IPS-20b (cell line): Measurements from ENCODE around the gene SPATS2L.

Experiments used
- H3K27ac ChIP-seq: one replicate; pipeline ENCODE4 v1.5.1; 2013; ENCODE audit warnings: low read length
- H3K27me3 ChIP-seq: 2 replicates; pipeline ENCODE4 v1.6.1; 2013; ENCODE audit warnings: mild to moderate bottlenecking, low read length, inconsistent platforms; ENCODE audit not compliant: insufficient read depth
- H3K36me3 ChIP-seq: 2 replicates; pipeline ENCODE4 v1.6.1; 2013; ENCODE audit warnings: low read depth, mild to moderate bottlenecking, inconsistent platforms, low read length, moderate library complexity; ENCODE audit not compliant: insufficient read depth
- H3K4me1 ChIP-seq: 2 replicates; pipeline ENCODE4 v1.6.1; 2013; ENCODE audit warnings: mild to moderate bottlenecking, control low read depth, inconsistent platforms, low read length, moderate library complexity; ENCODE audit not compliant: insufficient read depth
- H3K4me3 ChIP-seq: 2 replicates; pipeline ENCODE4 v1.5.1; 2013; ENCODE audit warnings: mild to moderate bottlenecking, low read length, inconsistent platforms
- H3K9ac ChIP-seq: 2 replicates; pipeline ENCODE4 v1.6.1; 2013; ENCODE audit warnings: low read depth, mild to moderate bottlenecking, inconsistent platforms, low read length, moderate library complexity
- H3K9me3 ChIP-seq: 2 replicates; pipeline ENCODE4 v1.6.1; 2013; ENCODE audit warnings: mild to moderate bottlenecking, low read depth, low read length, inconsistent platforms; ENCODE audit not compliant: insufficient read depth

The SPATS2L gene

GRCh38 chr2:200373231-200373630, 66.7 kb downstream of the SPATS2L start:
- Histone ChIP-seq H3K9me3 (no peaks in the 10 kb centered on the region), H3K4me3 (no peak overlapping the region), H3K4me1 (peaks cover 34% of the 10 kb centered on the region), H3K27me3 (no peaks in the 10 kb centered on the region), H3K36me3 (peaks cover 15% of the 10 kb centered on the region; the same call in 1 of the 2 replicates), H3K27ac (no peak overlapping the region), H3K9ac (no peak overlapping the region)

GRCh38 chr2:200373973-200374416, 67.5 kb downstream of the SPATS2L start:
- no peak overlapping the region for H3K4me3 ChIP-seq
- H3K9ac ChIP-seq = no peak overlapping the region
- no peak overlapping the region for H3K27ac ChIP-seq

DNA sequence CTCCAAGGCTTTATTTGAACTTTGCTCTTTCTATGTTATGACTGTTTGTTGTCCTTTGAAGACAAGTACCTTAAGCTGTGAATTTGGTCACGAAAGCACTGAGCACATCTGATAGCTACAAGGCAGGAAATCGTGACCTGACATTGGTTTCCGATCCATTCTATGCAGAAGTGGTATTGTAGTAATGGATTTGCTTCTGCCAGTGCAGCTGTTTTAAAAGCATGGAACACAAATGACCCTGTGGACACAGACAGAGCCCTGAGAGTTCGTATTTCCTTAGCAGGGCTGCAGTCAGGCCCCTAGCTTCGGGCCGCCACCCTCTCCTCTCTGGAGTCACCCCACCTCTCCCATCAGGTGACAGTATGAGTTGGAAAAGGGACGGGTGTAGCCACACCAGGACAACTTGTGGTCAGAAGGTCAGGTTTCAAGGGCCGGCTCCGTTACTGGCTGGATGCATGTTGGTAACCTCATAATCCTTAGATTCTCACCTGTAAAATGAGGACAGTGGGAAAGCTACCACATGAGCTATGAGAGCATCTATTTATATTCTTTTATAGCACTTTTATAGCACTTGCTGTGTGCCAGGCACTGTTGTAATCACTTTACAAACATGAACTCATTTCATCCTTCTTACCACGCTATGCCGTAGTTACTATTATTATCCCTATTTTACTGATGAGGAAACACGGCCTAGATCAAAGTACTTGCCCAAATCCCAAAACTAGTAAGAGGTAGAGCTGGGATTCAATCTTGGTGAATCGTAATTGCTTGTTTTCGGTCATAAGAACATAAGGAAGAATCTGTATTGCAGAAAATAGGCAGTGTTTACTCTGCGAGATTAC, 70.2 kb downstream of the SPATS2L start:
- Histone ChIP-seq H3K9me3 (no peaks in the 10 kb centered on the region), H3K27ac (no peak overlapping the region), H3K36me3 (peaks cover 15% of the 10 kb centered on the region; the same call in 1 of the 2 replicates), H3K27me3 (no peaks in the 10 kb centered on the region), H3K4me3 (no peak overlapping the region), H3K4me1 (peaks cover 67% of the 10 kb centered on the region), H3K9ac (no peak overlapping the region)

More at GRCh38 chr2:200373973-200374416, 67.5 kb downstream of the SPATS2L start:
- Histone ChIP-seq H3K9me3 (no peaks in the 10 kb centered on the region), H3K27me3 (no peaks in the 10 kb centered on the region), H3K36me3 (peaks cover 15% of the 10 kb centered on the region; the same call in 1 of the 2 replicates), H3K4me1 (peaks cover 41% of the 10 kb centered on the region)

DNA sequence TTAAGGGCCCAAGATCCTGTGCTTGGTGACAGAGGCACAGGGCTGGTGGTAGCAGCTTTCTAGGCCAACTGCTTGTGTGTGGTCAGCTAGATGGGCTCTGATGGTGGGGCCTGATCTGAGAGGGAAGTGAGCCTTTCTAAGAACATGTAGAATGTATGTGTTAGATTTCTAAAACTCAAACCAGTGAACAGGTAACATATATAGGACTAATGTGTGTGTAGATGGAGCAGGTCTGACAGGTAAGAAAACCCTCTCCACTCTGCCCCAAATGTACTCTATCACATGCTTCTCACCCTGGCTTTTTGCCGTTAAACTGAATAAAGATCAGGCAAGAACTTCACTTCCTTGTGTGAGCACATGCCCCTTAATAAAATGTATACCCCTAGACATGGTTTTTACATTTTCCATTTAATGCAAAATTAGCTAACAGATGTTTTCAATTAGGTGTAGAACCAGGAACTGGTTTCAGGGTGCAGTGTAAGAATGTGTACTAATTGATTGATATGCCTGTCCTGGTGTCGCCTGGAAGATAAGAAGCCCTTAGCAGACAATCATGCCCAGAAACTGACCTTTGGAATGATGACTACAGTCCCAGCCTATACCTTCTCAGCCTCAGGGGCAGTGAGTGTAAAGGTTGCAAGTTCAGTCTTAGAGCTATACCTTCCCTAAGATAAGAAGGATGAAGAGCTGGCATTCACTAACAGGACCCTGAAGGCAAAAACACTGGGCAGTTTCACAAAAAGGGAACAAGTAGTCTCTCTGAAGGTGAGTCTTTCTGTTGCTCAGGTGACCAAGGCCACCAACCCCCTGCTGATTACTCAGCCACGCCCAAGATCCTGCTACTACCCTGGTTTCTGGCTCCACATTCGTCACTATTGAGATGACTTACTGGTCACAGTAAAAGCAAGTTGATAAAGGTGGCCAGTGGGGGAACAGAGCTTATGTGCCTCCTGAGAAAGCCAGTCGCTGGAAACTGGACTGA, 71.2 kb downstream of the SPATS2L start:
- Histone ChIP-seq H3K27ac (peak overlapping the region; percentile 60), H3K4me1 (peaks cover 69% of the 10 kb centered on the region), H3K4me3 (peak overlapping the region; percentile 57; the same call in 1 of the 2 replicates)

GRCh38 chr2:200378652-200379290, 72.3 kb downstream of the SPATS2L start:
- H3K9ac ChIP-seq = peak overlapping the region; percentile 11; the same call in 1 of the 2 replicates
- H3K36me3 ChIP-seq = peaks cover 4% of the 10 kb centered on the region; the same call in 1 of the 2 replicates
- peaks cover 80% of the 10 kb centered on the region for H3K4me1 ChIP-seq

More for the DNA sequence above, 71.2 kb downstream of the SPATS2L start:
- no peaks in the 10 kb centered on the region for H3K9me3 ChIP-seq
- peaks cover 7% of the 10 kb centered on the region; the same call in 1 of the 2 replicates for H3K36me3 ChIP-seq
- H3K9ac ChIP-seq = no peak overlapping the region
- no peaks in the 10 kb centered on the region for H3K27me3 ChIP-seq

DNA sequence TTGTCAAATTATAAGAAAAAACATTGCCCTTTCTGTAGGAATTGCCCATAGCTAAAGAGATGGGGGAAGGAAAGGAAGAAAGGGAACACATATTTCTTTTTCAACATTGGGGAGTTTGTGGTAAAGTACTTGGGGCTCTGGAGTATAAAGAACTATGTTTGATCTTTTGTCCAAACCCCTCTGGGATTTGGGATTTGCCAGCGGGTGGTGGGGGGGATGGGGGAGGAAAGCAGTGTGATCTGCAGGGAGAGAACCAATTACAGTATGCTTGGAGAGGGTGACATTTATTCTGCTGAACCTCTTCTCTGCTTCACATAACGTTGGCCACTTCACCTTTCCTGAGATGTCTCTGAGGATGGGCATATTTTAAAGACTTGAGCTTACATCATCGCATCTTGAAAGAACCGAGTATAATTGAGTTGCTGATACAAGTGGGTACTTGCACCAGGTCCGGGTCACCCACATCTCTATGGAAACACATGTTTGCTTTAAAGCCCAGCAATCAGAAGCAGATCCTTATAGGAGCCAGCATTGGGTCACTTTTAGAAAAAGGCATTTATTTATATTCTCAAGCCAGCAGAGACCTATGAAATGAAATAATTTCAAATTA, 73.1 kb downstream of the SPATS2L start:
- H3K27me3 ChIP-seq = no peaks in the 10 kb centered on the region
- H3K9me3 ChIP-seq = no peaks in the 10 kb centered on the region
- H3K27ac ChIP-seq = peak overlapping the region; percentile 60
- H3K36me3 ChIP-seq = no peaks in the 10 kb centered on the region
- peak overlapping the region; percentile 46; the same call in 1 of the 2 replicates for H3K9ac ChIP-seq
- peaks cover 77% of the 10 kb centered on the region for H3K4me1 ChIP-seq
- peak overlapping the region; percentile 57 for H3K4me3 ChIP-seq

More at GRCh38 chr2:200378652-200379290, 72.3 kb downstream of the SPATS2L start:
- no peaks in the 10 kb centered on the region for H3K27me3 ChIP-seq
- no peaks in the 10 kb centered on the region for H3K9me3 ChIP-seq
- H3K27ac ChIP-seq = peak overlapping the region; percentile 60
- peak overlapping the region; percentile 57; the same call in 1 of the 2 replicates for H3K4me3 ChIP-seq

DNA sequence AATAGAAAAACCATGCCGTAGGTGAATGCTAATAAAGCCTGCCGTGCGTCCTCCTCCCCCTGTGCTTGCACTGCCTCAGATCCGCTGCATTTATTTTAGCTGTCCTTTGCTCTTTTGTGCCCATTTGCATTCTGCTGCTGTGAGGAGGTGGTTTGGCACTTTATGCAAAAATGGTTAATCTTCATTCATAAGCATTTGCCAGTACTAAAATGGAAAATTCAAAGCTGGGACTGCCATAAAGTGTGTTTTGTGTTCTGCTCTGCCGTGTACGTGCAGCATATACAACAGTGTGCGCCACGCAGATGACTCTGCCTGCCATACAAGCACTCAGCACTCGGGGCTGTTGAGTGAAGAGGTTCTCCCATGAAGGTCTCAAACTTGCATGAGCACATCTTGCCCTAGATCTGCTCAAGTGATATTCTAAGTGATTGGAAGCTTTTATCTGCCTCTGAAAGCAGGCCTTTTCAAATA, 73.6 kb downstream of the SPATS2L start:
- Histone ChIP-seq H3K36me3 (no peaks in the 10 kb centered on the region), H3K27ac (no peak overlapping the region), H3K9me3 (no peaks in the 10 kb centered on the region), H3K4me1 (peaks cover 74% of the 10 kb centered on the region), H3K9ac (peak overlapping the region; percentile 46; the same call in 1 of the 2 replicates), H3K27me3 (no peaks in the 10 kb centered on the region), H3K4me3 (peak overlapping the region; percentile 57)

DNA sequence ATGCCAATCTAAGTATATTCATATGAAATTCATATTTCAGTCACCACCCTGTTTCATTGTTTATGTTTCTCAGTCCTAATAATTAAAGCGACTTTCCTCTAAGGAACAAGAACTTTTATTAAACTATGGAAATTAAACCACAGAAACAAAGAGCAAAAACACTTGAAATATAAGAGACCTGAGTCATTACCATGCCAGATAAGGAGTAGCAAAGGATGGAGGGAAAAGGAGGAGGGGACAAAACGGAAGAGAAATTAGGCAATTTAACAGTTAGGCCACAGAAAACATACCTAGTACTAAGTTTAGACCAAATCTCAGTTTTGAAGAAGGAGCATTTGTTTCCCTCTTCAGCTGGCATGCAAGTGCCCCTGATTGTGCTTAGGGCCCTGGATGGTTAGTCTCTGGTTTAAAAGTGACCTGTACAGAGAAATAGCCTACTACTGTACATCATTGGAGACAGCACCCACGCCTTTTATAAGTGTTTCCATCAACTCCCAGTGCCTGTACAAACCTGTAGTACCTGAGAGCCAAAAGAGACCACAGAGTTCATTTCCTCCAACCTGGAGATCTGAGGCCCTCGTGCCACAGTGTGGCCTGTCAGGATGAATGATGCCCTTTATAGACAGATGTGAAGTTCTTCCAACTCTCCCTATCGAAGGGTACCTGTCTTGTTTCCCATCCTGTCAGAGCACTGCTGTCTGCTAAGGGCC, 74.5 kb downstream of the SPATS2L start:
- Histone ChIP-seq H3K9me3 (no peaks in the 10 kb centered on the region), H3K4me1 (peaks cover 74% of the 10 kb centered on the region), H3K36me3 (no peaks in the 10 kb centered on the region), H3K9ac (peak overlapping the region; percentile 8; the same call in 1 of the 2 replicates), H3K27me3 (no peaks in the 10 kb centered on the region), H3K4me3 (no peak overlapping the region), H3K27ac (no peak overlapping the region)

GRCh38 chr2:200382874-200383273, 76.4 kb downstream of the SPATS2L start:
- Histone ChIP-seq H3K9me3 (no peaks in the 10 kb centered on the region), H3K9ac (peak overlapping the region; percentile 11; the same call in 1 of the 2 replicates), H3K4me1 (peaks cover 57% of the 10 kb centered on the region), H3K27me3 (no peaks in the 10 kb centered on the region), H3K36me3 (no peaks in the 10 kb centered on the region), H3K27ac (no peak overlapping the region), H3K4me3 (peak overlapping the region; percentile 39; the same call in 1 of the 2 replicates)
